Heart right ventricle (tissue), 16 donors: ENCODE results near the gene FRAS1. TPM values are rescaled to one million over a fixed set of nuclear protein-coding genes. Genes with fewer than 3 reads are reported as not detected.

ENCODE experiments used
- ATAC-seq, 8 donors: fragments of 200-7000 bp; cut with Tn5 transposase; one replicate each; pipeline ENCODE4 v1.9.1; 2020; ENCODE audit warnings: mild to moderate bottlenecking in 8 of 8, moderate library complexity in 8 of 8, moderate number of reproducible peaks in 1 of 8
- DNase-seq, 2 donors: peaks; one replicate each; pipeline ENCODE4 v3.0.0-alpha.2; 2020
- H3K27ac ChIP-seq, 10 donors: fragments of 200-600 bp; sonication (generic) in 2 of 10; one replicate each; pipeline versions ENCODE4 v1.5.0 to v1.8.0; 2020 to 2022; ENCODE audit warnings: mild to moderate bottlenecking in 3 of 10
- H3K27me3 ChIP-seq, 7 donors: fragments of 200-600 bp; one replicate each; pipeline ENCODE4 v1.8.0; 2021 to 2022; ENCODE audit warnings: mild to moderate bottlenecking in 2 of 7
- H3K36me3 ChIP-seq, 9 donors: fragments of 200-600 bp; sonication (generic) in 1 of 9; one replicate each; pipeline versions ENCODE4 v1.5.0 to v1.8.0; 2020 to 2022; ENCODE audit warnings: mild to moderate bottlenecking in 2 of 9
- H3K4me1 ChIP-seq, 9 donors: fragments of 200-600 bp; sonication (generic) in 1 of 9; one replicate each; pipeline versions ENCODE4 v1.5.0 to v1.8.0; 2020 to 2022; ENCODE audit warnings: mild to moderate bottlenecking in 4 of 9
- H3K4me3 ChIP-seq, 10 donors: fragments of 200-600 bp; sonication (generic) in 2 of 10; one replicate each; pipeline versions ENCODE4 v1.5.0 to v1.8.0; 2020 to 2022; ENCODE audit warnings: mild to moderate bottlenecking in 7 of 10, moderate library complexity in 2 of 10
- H3K9me3 ChIP-seq, 11 donors: fragments of 200-600 bp in 10 of 11; sonication (generic) in 2 of 11; one replicate each; pipeline versions ENCODE4 v1.5.0 to v1.8.0; 2013 to 2022; ENCODE audit warnings: mild to moderate bottlenecking in 2 of 11, control low read depth in 1 of 11, moderate library complexity in 1 of 11
- CTCF ChIP-seq, 9 donors: fragments of 200-600 bp; sonication (generic) in 2 of 9; IDR thresholded peaks; one replicate each; pipeline versions ENCODE4 v1.5.0 to v1.8.0; 2021 to 2022; ENCODE audit warnings: antibody characterized with exemption in 9 of 9, mild to moderate bottlenecking in 5 of 9, moderate library complexity in 1 of 9
- WGBS, 2 donors: extraction: QIAGEN DNeasy Blood & Tissue Kit; methylation state at CpG; one replicate each; pipeline ENCODE4 v1.1.7; 2013; ENCODE audit warnings: inconsistent platforms in 1 of 2; 5-methylcytosine and 5-hydroxymethylcytosine counted together
- intact Hi-C, 10 donors: fragments of 100-400 bp; cut with DNase I; formaldehyde crosslinking; loops; one replicate each; pipeline versions ENCODE4 v1.11.1 to v1.14.2; 2022
- polyA plus RNA-seq, 2 donors: library from polyadenylated mRNA; stranded (reverse); fragments of 200-250 nt; gene quantifications; one replicate each; pipeline ENCODE4 v1.2.3, GENCODE V29; 2013
- total RNA-seq, 10 donors: library from RNA; stranded (reverse); fragmentation: NEBNext Ultra II Directional in 3 of 10; extraction: Animal tissue kit (Norgen Biotek cat#: 25700) in 3 of 10; gene quantifications; one replicate each; pipeline versions ENCODE4 v1.2.1 to v1.2.4, GENCODE V29; 2021 to 2023
- donor health status: Arrhythmogenic right ventricular cardiomyopathy.
- donor health status: ischemic (EF 13 %, LVEDD 7.1; RV severe dilation, severe dysfunction).
- donor health status: healthy with polysubstance abuse.
- donor health status: DM: no; HTN: yes; CAD: no.
- donor health status: DM: no; HTN: no; CAD: no.
- donor health status: ischemic (EF 25% LVEDD 6.9; RV normal size, moderate dysfunction).
- donor health status: ischemic (EF 25% LVEDD 5.7; RV mildly dilated, moderate dysfunction).
- donor health status: healthy.
- donor health status: DM: yes; HTN: yes; CAD: no.
- donor health status: Ischemic cardiomyopathy.
- donor health status: ischemic (EF 35%, LVEDD 5.7; RV mildly dilated, moderate dysfunction).
- donor health status: nonischemic (EF 11% LVEDD 7.7; RV severe dilation, severe dysfunction).
- donor health status: DM: yes; HTN: yes; CAD: no.
- donor health status: PGD.
- donor health status: ischemic (EF 29% LVEDD 5.4; RV normal size, mild dysfunction).
- donor health status: nonischemic (EF 23%, LVEDD 6.1; RV moderate dilation, normal function).

The FRAS1 gene
- total and polyA plus RNA-seq, 12 donors: 0.93 to 6.2 (median 3.1) TPM

- H3K36me3 ChIP-seq: no peaks in the 10 kb centered on the region
- H3K27me3 ChIP-seq: no peaks in the 10 kb centered on the region
- intact Hi-C loops: loop anchor here in 1 of 10 donors (5.0 kb wide), 1 partner anchor 33 kb away; no protein-coding TSS in a partner anchor
- no peak for DNase-seq
- WGBS, 2 donors: 90 to 92% methylated on average over 2 of the region's 2 CpGs
- H3K27ac ChIP-seq: no peak overlapping the region
- no peak for TF ChIP-seq CTCF (IDR thresholded peaks at IDR 0.05)
- H3K9me3 ChIP-seq: no peaks in the 10 kb centered on the region
- peaks cover 0 to 5% (median 0%) of the 10 kb centered on the region in 9 donors for H3K4me1 ChIP-seq
- H3K4me3 ChIP-seq: no peak overlapping the region
- ATAC-seq: no peak
These were observed 128.0 kb downstream of the FRAS1 start for GRCh38 chr4:78185117-78185516.

- intact Hi-C loops: loop anchor here in 1 of 10 donors (5.0 kb wide), 1 partner anchor 35 kb away; no protein-coding TSS in a partner anchor
- 78 to 85% methylated on average over 6 of the region's 6 CpGs for WGBS, 2 donors
- no peak for TF ChIP-seq CTCF (IDR thresholded peaks at IDR 0.05)
- DNase-seq (no peak), ATAC-seq (no peak)
- H3K4me3 ChIP-seq: no peak overlapping the region
- no peaks in the 10 kb centered on the region for H3K27me3 ChIP-seq
- no peaks in the 10 kb centered on the region for H3K36me3 ChIP-seq
- peaks cover 0 to 5% (median 0%) of the 10 kb centered on the region in 9 donors for H3K4me1 ChIP-seq
- peaks cover 0 to 3% (median 0%) of the 10 kb centered on the region in 11 donors for H3K9me3 ChIP-seq
- H3K27ac ChIP-seq: no peak overlapping the region
These were observed 129.7 kb downstream of the FRAS1 start for GRCh38 chr4:78186597-78187543.

- H3K27ac ChIP-seq: no peak overlapping the region
- intact Hi-C loops: no loop called here
- no peak for TF ChIP-seq CTCF (IDR thresholded peaks at IDR 0.05)
- WGBS, 2 donors: 67 to 72% methylated on average over 1 of the region's 1 CpG
- no peak for ATAC-seq
- peaks cover 0 to 5% (median 0%) of the 10 kb centered on the region in 9 donors for H3K4me1 ChIP-seq
- no peaks in the 10 kb centered on the region for H3K27me3 ChIP-seq
- peaks cover 0 to 20% (median 0%) of the 10 kb centered on the region in 11 donors for H3K9me3 ChIP-seq
- DNase-seq: no peak
- H3K4me3 ChIP-seq: no peak overlapping the region
- no peaks in the 10 kb centered on the region for H3K36me3 ChIP-seq
These were observed 132.9 kb downstream of the FRAS1 start for GRCh38 chr4:78190068-78190467.

- Histone ChIP-seq H3K4me3 (no peak overlapping the region), H3K9me3 (peaks cover 0 to 26% (median 4%) of the 10 kb centered on the region in 11 donors), H3K36me3 (no peaks in the 10 kb centered on the region), H3K27ac (no peak overlapping the region), H3K4me1 (peaks cover 0 to 4% (median 0%) of the 10 kb centered on the region in 9 donors), H3K27me3 (no peaks in the 10 kb centered on the region)
- intact Hi-C loops: no loop called here
- no peak for ATAC-seq
- DNase-seq: no peak
- no peak for TF ChIP-seq CTCF (IDR thresholded peaks at IDR 0.05)
These were observed 133.5 kb downstream of the FRAS1 start for GRCh38 chr4:78190595-78190994.
